Medulla oblongata (tissue), 1 donor: ENCODE measurements around the gene HSD3B7.

Source experiments
- DNase-seq: peaks from one replicate; pipeline ENCODE4 v3.0.0-alpha.2; 2015; ENCODE audit errors: extremely low spot score

The HSD3B7 gene

GRCh38 chr16:31023252-31023602, 38.2 kb downstream of the HSD3B7 start:
- no peak for DNase-seq

- DNase-seq = no peak
These were observed 38.7 kb downstream of the HSD3B7 start for GRCh38 chr16:31023627-31024226.

GRCh38 chr16:31025339-31025738, 40.3 kb downstream of the HSD3B7 start:
- no peak for DNase-seq

- DNase-seq = no peak
These were observed 44.3 kb downstream of the HSD3B7 start for GRCh38 chr16:31029272-31029671.

GRCh38 chr16:31031276-31031675, 46.3 kb downstream of the HSD3B7 start:
- no peak for DNase-seq

DNA sequence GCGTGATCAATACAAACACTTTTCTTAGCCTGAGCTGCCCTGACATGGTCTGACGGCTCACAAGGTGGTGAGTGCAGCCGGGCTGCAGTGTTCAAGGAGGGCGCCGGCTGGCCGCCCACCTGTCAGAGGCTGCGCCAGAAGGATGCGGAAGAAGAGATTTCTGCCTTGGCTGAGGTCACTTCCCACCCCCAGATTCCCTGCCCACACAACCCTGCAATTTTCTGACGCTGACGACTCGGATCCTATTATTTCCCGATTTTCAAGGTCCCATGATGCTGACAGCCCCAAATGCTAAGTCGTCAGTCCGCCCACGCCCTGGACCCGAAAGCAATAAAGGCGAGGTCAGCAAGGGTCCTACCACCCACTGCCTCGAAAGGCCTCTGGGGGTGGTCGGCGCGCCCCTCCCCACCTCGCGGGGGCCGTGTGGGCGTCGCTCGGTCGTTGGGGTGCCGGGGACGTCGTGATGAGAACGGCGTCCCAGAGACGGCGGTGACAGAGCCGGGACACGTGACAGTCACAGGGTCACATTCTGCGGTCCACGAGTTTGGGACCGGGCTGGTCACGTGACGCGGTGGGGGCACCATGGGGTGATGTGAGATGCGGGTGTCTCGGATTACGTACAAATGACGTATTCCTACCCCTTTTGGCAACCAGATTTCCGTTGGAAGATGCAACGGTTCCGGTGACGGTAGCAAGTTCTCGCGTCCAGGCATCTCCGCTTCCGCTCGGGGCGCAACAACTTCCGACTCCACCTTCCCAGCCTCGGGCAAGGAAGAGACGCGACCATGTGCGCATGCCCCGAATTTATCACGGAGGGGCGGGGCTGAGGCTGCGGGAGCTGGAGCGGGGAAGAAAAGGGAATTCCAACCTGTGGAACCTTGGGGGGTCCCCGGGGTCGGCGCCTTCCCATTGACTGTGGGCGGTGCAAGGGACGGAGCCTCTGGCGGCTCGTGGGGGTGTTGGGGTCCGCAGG, 48.0 kb downstream of the HSD3B7 start, which contains the start of gene STX4:
Gene STX4, plus strand, starts transcription at position 823 of the 973 bp plus-strand sequence. CDS start 248 bp downstream, outside the sequence.
- DNase-seq = peak; percentile 100

DNA sequence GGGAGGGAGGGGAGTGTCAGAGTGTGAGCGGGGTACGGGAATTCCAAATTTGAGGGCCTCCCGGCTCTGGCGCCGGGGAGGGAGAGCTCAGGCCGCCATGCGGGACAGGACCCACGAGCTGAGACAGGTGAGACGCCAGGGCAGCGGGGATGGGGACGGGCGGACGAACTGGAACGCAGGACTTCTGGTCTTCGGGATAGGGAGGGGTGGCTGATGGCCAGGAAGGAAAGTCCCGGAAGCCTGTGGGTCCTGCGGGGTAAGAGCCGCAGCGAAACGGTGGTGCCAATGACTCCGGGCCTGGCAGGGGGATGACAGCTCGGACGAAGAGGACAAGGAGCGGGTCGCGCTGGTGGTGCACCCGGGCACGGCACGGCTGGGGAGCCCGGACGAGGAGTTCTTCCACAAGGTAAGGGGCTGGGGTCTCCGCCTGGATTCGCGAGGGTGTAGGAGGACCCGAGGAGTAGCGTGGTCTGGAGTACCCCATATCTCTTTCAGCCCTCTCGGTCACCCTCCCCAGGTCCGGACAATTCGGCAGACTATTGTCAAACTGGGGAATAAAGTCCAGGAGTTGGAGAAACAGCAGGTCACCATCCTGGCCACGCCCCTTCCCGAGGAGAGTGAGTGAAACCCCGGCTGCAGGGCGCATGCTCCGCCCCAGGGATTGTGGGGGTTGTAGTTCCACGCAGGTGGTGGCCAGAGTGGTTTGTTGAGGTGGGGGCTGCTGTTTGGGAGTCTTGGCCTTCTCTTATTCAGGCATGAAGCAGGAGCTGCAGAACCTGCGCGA, 48.9 kb downstream of the HSD3B7 start:
- peak; percentile 97 for DNase-seq

DNA sequence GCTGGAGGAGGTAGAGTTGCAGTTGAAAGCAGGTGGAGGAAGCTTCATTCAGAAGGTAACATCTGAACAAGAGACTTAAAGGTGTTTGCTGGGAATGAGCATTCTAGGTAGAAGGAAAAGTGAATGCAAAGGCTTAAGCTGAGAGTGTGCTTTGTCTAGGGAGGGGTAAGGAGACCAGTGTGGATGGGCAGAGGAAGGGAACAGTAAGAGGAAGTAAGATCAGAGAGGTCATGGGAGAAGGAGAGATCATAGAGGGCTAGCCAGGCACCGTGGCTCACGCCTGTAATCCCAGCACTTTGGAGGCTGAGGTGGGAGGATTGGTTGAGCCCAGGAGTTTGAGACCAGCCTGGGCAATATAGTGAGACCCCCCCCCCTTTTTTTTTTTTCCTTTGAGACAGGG, 51.7 kb downstream of the HSD3B7 start:
- DNase-seq = no peak
